BLaER1 (cell line): ENCODE measurements around the gene CDH4.

Experiments used
- H3K27ac ChIP-seq: shearing (Covaris generic); formaldehyde crosslinking; 2 replicates; pipeline ENCODE4 v1.8.1; 2022
- H3K27me3 ChIP-seq: shearing (Covaris generic); formaldehyde crosslinking; 2 replicates; pipeline ENCODE4 v1.8.1; 2022
- H3K36me3 ChIP-seq: shearing (Covaris generic); formaldehyde crosslinking; 2 replicates; pipeline ENCODE4 v1.8.1; 2022
- H3K4me1 ChIP-seq: shearing (Covaris generic); formaldehyde crosslinking; 2 replicates; pipeline ENCODE4 v1.8.1; 2022
- H3K4me2 ChIP-seq: shearing (Covaris generic); formaldehyde crosslinking; 2 replicates; pipeline ENCODE4 v1.8.1; 2022
- H3K4me3 ChIP-seq: shearing (Covaris generic); formaldehyde crosslinking; 2 replicates; pipeline ENCODE4 v1.8.1; 2022
- H3K9ac ChIP-seq: shearing (Covaris generic); formaldehyde crosslinking; 2 replicates; pipeline ENCODE4 v1.8.1; 2022
- H3K9me3 ChIP-seq: shearing (Covaris generic); formaldehyde crosslinking; 2 replicates; pipeline ENCODE4 v1.8.1; 2022
- H4K20me1 ChIP-seq: shearing (Covaris generic); formaldehyde crosslinking; 2 replicates; pipeline ENCODE4 v1.8.1; 2022
- Cebpa-rat ChIP-seq: shearing (Covaris generic); IDR thresholded peaks from 2 replicates; pipeline ENCODE4 v1.8.1; 2022

Gene CDH4

DNA sequence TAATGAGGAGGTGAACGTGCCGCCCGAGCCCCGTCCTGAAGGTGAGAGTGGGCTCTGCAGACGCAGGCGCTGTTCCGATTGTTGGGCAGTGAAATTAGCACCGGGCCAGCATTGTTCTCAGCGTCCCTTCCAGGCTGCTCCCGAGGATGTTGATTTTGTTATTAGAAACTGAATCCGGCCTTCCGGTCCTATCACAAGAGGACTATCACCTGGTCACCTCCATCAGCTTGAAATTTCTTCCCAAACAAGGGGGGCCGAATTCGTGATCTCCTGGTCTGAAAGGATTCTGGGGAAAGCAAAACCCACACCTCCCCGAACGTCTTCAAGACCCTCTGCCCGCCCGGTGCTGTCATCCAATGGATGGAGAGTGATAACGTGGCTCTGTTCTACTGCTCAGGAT is 627.6 kb downstream of the CDH4 start:
- H3K4me2 ChIP-seq, result no peak overlapping the region
- H4K20me1 ChIP-seq, result no peaks in the 10 kb centered on the region
- no peak overlapping the region for H3K4me3 ChIP-seq
- TF ChIP-seq Cebpa-rat, result no peak
- peaks cover 46% of the 10 kb centered on the region for H3K4me1 ChIP-seq
- H3K9me3 ChIP-seq, result no peaks in the 10 kb centered on the region
- no peak overlapping the region for H3K27ac ChIP-seq
- H3K27me3 ChIP-seq, result no peaks in the 10 kb centered on the region
- no peaks in the 10 kb centered on the region for H3K36me3 ChIP-seq
- H3K9ac ChIP-seq, result no peak overlapping the region

DNA sequence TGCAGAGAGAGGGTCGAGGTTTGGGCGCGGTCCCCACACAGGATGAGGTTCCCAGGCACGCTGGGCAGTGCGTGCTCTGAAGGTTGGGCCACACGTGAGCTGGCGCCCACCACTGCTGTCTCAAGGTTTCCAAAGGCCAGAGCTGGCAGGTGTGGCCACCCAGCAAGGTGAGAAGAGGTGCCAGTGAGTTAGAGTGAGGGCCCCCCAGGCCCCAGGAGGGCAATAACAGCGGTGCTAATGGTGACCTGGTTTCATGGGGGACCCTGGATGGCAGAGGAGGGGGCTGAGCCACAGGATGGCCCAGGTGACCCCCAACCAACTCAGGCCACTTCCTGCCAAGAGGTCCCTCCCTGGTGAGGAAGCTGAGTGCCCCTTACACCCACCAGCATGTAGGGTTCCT is 628.6 kb downstream of the CDH4 start:
- Histone ChIP-seq H4K20me1 (0 out of 2 replicates have a peak, but pooled peaks cover under 1% of the 10 kb centered on the region), H3K27ac (no peak overlapping the region), H3K9me3 (no peaks in the 10 kb centered on the region), H3K4me1 (peaks cover 56% of the 10 kb centered on the region), H3K4me2 (no peak overlapping the region), H3K9ac (no peak overlapping the region), H3K36me3 (no peaks in the 10 kb centered on the region), H3K4me3 (no peak overlapping the region), H3K27me3 (no peaks in the 10 kb centered on the region)
- TF ChIP-seq Cebpa-rat, result no peak

DNA sequence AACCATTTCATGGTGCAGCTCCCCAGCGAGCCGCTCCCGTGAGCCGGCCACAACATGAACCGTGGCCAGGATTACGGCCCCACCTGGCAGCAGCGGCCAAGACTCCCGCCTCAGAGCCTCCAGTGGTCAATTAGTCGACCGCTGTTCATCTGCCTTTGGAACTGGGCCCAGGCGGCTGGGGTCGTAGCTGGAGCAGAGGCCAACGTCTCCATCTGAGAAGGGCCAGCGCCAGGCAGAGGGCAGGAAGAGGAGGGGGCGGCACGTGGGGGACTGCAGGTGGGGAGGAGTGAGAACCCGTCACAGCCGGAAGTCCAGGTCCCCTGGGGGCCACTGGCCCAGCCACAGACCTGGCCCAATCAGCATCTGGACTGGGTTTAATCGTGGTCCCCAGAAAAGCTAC is 629.4 kb downstream of the CDH4 start:
- Histone ChIP-seq H3K27ac (no peak overlapping the region), H4K20me1 (peaks cover 8% of the 10 kb centered on the region), H3K27me3 (no peaks in the 10 kb centered on the region), H3K4me3 (no peak overlapping the region), H3K4me1 (peaks cover 63% of the 10 kb centered on the region), H3K36me3 (no peaks in the 10 kb centered on the region), H3K9me3 (no peaks in the 10 kb centered on the region), H3K9ac (no peak overlapping the region), H3K4me2 (peak overlapping the region; percentile 87)
- no peak for TF ChIP-seq Cebpa-rat

DNA sequence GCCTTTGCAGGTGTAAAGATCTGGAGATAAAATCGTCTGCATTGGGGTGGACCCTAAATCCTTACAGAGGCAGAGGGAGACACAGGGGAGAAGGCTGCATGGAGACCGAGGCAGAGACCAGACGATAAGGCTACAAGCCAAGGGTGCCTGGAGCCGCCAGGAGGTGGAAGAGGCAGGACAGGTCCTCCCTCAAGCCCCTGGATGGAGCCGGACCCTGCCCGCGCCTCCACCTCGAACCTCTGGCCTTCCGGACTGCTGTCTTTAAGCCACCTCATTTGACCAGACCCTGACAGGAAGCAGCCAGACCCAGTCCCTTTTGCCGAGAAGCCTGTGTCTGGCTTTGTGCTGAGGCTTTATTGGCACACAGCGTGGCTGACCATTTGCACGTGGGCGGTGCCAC is 629.8 kb downstream of the CDH4 start:
- Histone ChIP-seq H3K4me3 (no peak overlapping the region), H3K4me1 (peaks cover 68% of the 10 kb centered on the region), H3K9ac (no peak overlapping the region), H3K27ac (no peak overlapping the region), H3K36me3 (no peaks in the 10 kb centered on the region), H4K20me1 (peaks cover 12% of the 10 kb centered on the region), H3K27me3 (no peaks in the 10 kb centered on the region), H3K4me2 (peak overlapping the region; percentile 87), H3K9me3 (no peaks in the 10 kb centered on the region)
- no peak for TF ChIP-seq Cebpa-rat

DNA sequence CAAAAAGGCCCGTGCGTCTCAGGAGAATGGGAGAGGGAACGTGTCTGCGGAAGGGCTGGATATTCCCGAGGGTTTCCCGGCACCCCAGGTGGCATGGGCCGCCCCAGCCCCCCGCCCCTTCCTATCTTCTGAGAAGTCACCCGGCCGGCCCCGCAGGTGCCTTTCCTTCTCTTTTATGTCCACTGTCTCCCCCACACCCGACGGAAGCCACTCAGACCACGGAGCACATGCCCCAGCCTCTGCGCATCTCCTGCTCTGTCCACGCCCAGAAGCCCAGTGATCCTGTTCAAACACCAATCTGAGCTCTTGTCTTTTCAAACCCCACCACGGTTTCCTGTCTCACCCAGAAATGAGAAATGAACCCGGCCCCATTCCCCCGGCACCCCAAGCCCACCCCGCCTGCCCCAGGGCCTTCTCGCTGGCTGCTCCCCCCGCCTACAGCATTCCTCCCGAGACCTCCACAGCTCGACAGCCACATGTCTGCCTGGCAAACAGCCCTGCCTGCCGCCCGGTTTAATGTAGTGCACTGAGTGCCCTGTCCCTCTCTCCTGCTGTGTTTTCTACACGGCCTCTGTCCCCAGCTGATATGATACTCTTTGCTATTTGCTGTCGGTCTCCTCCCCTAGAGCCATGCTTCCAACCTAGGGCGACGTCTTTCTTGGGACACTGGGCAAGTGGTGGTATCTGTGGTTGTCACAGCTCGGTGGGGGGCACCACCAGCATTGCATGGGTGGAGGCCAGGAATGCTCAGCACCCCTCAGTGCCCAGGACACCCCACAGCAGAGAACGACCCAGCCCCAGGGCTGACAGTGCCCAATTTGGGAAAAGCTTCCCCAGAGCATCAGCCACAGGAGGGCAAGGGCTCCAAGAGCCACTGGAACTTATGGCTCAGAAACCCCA is 630.9 kb downstream of the CDH4 start:
- Histone ChIP-seq H3K27me3 (no peaks in the 10 kb centered on the region), H3K9ac (no peak overlapping the region), H3K36me3 (no peaks in the 10 kb centered on the region), H3K4me3 (peak overlapping the region; percentile 29; the same call in 1 of the 2 replicates), H3K4me1 (peaks cover 79% of the 10 kb centered on the region), H3K9me3 (no peaks in the 10 kb centered on the region), H4K20me1 (peaks cover 14% of the 10 kb centered on the region), H3K27ac (0 out of 2 replicates have a peak overlapping the region, but pooled peaks have one; percentile 51), H3K4me2 (peak overlapping the region; percentile 87)
- no peak for TF ChIP-seq Cebpa-rat

DNA sequence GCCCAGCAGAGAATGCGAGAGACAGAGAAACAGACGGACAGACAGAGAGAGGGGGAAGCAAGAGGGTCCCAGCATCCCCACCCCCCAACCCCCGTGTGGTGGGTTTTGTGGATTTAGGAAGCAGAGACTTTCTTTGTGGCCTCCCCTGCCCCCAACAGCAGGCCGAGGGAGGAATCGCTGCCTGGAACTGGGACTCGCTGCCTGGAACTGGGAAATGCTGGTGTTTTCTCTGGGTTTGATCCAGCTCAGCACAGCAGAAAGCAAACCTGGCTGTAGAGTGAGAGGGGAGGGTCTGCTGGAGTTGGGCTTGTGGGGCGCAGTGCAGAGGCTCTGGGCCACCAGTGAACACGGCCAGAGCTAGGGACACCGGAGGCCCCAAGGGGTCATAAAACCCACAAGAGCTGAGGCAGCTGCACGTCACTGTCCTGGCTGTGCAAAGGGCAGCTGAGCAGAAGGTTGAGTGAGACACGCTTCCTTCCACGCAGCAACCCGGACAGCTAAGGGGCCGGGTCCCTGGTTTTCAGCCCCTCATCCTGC is 631.9 kb downstream of the CDH4 start:
- Histone ChIP-seq H4K20me1 (peaks cover 14% of the 10 kb centered on the region), H3K27me3 (no peaks in the 10 kb centered on the region), H3K4me2 (peak overlapping the region; percentile 87), H3K27ac (0 out of 2 replicates have a peak overlapping the region, but pooled peaks have one; percentile 4), H3K36me3 (no peaks in the 10 kb centered on the region), H3K9me3 (no peaks in the 10 kb centered on the region), H3K9ac (no peak overlapping the region), H3K4me3 (no peak overlapping the region), H3K4me1 (peaks cover 78% of the 10 kb centered on the region)
- no peak for TF ChIP-seq Cebpa-rat

DNA sequence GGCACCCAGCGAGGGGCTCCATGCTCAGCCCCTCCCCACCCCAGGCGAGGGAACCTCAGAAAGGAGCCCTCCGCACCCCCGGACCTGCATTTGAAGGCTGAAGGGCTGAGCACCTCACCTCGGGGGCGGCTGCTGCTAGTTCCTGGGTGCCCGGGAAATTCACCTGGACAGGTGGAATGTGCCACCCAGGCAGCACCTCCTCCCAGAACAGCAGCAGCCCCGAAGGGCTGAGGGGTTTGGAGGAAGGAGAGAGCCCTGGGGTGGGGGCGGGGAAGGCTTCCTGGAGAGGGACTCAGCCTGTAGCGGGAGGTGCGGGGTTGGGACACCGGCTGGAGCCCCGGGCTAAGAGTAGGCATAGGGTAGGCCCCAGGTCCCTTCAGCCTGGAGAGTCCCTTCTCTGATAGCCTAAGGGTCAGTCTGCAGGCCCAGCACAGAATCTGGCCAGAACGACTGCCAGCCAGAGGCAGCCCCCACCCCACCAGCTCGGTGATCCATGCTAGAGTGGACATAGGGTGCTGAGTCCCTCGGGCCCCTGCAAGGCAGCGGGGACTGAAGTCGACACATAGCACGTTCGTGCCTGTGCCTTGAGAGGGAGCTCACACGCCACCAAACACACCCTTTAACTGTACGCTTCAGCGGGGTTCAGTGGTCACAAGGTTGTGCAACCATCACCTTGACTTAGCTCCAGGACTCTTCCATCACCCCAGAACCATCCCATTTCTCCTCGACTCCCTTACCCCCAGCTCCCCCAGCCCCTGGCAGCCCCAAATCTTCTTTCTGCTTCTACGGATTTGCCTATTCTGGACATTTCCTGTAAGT is 632.7 kb downstream of the CDH4 start:
- no peak overlapping the region for H3K4me3 ChIP-seq
- no peaks in the 10 kb centered on the region for H3K36me3 ChIP-seq
- H3K4me2 ChIP-seq, result peak overlapping the region; percentile 87
- no peaks in the 10 kb centered on the region for H3K9me3 ChIP-seq
- H3K27ac ChIP-seq, result no peak overlapping the region
- H3K4me1 ChIP-seq, result peaks cover 75% of the 10 kb centered on the region
- H3K27me3 ChIP-seq, result no peaks in the 10 kb centered on the region
- peaks cover 14% of the 10 kb centered on the region for H4K20me1 ChIP-seq
- no peak for TF ChIP-seq Cebpa-rat
- no peak overlapping the region for H3K9ac ChIP-seq

DNA sequence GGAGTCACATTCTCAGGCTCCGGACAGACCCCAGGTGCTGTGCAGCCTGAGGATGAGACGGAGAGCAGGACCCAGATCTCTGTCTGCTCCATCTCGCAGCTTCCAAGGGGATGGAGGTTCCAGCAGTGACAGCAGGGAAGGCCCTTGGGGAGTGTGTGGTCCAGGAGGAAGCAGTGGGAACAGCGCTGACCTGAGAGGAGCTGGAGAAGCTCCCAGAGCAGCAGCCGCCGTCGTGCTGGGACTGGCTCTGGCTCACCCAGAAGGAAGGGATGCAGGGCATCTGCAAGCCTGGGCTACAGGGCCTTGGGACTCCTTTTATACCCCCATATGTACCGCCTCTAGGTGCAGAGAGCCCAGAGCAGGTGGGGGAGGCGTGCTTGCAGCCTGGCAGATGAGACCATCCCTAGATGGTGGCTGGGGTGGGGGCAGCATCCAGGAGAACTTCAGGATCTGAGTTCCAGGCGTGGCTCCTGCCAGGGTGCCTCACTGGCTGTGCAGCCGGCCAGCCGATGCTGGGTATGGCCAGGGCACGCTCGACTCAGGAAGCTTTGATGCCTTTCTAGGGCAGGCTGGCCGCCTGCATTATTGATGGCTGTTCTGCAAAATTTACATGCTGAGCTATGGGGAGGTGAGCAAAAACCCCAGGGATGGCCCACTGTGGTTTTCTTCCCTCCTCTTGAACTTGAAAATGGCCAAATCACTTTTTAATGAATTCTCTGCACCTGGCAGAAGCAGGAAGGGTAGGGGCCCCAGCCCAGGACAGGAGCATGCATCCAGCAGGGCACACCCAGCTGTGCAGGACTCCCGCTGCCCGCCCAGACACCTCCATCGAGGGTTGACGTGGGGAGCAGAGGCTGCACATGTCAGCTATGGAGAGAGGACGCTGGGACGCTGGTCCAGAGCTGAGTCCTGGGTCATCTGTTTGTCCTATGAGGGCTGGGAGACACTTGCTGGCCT is 634.0 kb downstream of the CDH4 start:
- no peak for TF ChIP-seq Cebpa-rat

More for the DNA sequence above, 634.0 kb downstream of the CDH4 start:
- Histone ChIP-seq H4K20me1 (peaks cover 14% of the 10 kb centered on the region), H3K4me3 (no peak overlapping the region), H3K27ac (peak overlapping the region; percentile 19; the same call in 1 of the 2 replicates), H3K4me1 (peaks cover 73% of the 10 kb centered on the region), H3K36me3 (no peaks in the 10 kb centered on the region), H3K9me3 (no peaks in the 10 kb centered on the region), H3K9ac (no peak overlapping the region), H3K27me3 (no peaks in the 10 kb centered on the region), H3K4me2 (peak overlapping the region; percentile 87)
